ENCODE results near the gene TIMM23.

Gene TIMM23

DNA sequence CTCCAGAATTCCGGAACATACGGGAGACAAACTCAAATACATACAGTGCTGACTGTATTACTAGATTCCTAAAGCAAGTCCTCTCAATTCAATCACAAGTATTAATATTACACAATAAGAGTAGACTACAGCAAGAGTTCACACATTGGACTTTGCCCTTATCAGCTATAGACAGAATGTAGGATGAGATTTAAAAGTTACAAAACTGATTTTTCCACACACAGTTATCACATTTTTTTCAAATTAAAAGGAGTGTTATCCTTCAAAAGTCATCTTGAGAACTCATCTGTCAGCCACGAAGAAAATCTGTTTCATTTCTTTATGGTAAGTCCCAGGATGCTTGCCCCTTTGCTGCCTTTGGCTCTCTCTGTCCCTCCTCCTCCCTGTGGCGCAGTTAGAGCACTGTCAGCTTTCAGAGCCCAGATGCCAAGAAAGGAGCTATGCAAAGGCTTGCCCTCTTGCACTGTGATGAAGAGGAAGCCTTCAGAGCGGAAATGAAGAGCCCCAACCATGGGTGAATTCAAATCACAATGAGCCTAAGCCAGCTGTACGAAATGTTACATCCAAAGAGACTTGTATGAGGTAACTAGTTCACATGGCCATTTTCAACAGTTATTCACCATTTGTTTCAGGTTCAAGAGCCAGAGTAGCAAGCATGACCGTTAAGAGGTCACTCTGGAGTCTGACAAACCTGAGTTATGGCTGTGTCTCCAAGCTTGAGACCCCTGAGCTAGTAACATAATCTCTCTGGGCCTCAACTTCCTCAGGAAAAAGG lies 47.5 kb downstream of the TIMM23 start:
- TF ChIP-seq, protein P1, sequence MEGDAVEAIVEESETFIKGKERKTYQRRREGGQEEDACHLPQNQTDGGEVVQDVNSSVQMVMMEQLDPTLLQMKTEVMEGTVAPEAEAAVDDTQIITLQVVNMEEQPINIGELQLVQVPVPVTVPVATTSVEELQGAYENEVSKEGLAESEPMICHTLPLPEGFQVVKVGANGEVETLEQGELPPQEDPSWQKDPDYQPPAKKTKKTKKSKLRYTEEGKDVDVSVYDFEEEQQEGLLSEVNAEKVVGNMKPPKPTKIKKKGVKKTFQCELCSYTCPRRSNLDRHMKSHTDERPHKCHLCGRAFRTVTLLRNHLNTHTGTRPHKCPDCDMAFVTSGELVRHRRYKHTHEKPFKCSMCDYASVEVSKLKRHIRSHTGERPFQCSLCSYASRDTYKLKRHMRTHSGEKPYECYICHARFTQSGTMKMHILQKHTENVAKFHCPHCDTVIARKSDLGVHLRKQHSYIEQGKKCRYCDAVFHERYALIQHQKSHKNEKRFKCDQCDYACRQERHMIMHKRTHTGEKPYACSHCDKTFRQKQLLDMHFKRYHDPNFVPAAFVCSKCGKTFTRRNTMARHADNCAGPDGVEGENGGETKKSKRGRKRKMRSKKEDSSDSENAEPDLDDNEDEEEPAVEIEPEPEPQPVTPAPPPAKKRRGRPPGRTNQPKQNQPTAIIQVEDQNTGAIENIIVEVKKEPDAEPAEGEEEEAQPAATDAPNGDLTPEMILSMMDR (IDR thresholded peaks at IDR 0.05; ENCODE audit: control extremely low read depth, extremely low read depth, low read depth, missing control alignments): no peak
- CTCF ChIA-PET: interaction anchor here (0.7 to 9.5 kb wide), 5 partner anchors 8 to 784 kb away, joined by 3 to 88 read pairs (median 3); partner anchors contain the start of gene NCOA4
- POLR2A ChIA-PET: no interaction called here
- DNase-seq (ENCODE audit: extremely low spot score): no peak

DNA sequence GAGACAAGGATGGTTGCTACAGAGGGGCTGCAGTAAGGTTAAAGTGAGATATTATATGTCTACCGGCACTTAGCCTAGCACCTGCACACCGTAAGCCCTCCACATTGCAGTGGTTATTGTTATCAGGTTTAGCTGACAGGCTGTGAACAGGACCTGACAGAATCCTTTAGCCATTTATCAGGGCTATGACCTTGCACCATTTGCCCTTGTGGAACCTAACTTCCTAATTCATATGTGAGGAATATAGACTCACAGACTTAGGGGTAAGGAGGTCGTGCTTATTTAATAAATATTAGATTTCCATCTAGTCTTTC lies 48.0 kb downstream of the TIMM23 start:
- ChIA-PET CTCF (interaction anchor here (0.7 to 9.5 kb wide), 3 partner anchors 8 to 16 kb away, joined by 3 to 88 read pairs (median 56); partner anchors contain the start of gene NCOA4), POLR2A (no interaction called here)
- no peak for DNase-seq (ENCODE audit: extremely low spot score)
- TF ChIP-seq, protein P1 (IDR thresholded peaks at IDR 0.05; ENCODE audit: control extremely low read depth, extremely low read depth, low read depth, missing control alignments): no peak

DNA sequence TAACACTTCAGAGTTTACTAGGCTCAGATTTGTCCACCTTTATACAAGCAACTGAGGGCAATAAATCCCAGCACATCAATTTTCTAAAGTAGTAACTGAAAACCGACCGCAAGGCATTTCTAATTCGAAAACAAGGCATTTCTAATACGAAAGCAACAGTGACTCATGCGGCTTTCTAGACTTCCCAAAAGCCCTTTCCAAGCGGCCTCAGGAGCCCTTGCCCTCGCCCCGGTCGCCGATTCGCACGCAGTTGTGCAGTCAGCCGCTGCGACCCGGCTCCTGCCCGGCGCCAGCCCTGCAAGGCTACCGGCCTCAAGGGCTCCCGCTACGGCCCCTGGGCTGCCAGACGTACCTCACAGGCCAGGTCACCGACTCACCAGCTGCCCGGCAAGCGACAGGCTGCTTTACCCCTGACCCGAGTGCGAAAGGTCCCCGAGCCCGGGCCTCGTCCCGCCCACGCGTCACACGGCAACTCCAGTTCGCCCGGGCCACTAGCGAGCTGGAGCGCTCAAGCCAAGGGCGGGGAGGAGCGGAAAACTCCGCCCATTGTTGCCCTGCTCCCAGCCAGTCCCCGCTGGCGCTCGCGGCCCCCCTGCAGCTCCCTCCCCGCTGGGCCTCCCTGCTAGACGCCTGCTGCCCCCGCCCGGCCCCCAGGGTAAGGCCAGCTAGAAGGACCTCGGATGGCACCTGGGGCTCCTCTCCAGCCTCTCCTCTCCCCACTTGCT lies 50.9 kb downstream of the TIMM23 start:
- POLR2A ChIA-PET: no interaction called here
- peak; percentile 89 for DNase-seq (ENCODE audit: extremely low spot score)
- CTCF ChIA-PET: interaction anchor here (0.6 to 9.5 kb wide), 10 partner anchors 9 to 787 kb away, joined by 3 to 88 read pairs (median 4); no protein-coding TSS in a partner anchor
- TF ChIP-seq, protein P1 (IDR thresholded peaks at IDR 0.05; ENCODE audit: control extremely low read depth, extremely low read depth, low read depth, missing control alignments): peak; percentile 62

DNA sequence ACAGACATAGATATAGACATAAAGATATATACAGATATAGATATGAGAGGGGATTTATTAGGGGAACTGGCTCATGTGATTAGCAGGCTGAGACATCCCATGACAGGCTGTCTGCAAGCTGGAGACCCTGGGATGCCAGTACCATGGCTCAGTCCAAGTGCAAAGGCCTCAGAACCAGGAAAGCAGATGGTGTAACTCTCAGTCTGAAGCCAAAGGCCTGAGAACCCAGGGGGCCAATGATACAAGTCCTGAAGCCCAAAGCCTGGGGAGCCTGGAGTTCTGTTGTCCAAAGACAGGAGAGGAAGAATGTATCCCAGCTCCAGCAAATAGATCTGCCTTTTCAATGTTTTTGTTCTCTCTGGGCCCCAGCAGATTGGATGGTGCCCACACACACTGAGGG lies 52.7 kb downstream of the TIMM23 start:
- DNase-seq (ENCODE audit: extremely low spot score): no peak
- ChIA-PET POLR2A (no interaction called here), CTCF (interaction anchor here (1.6 kb wide), 1 partner anchor 775 kb away, joined by 4 read pairs; no protein-coding TSS in a partner anchor)
- TF ChIP-seq, protein P1 (IDR thresholded peaks at IDR 0.05; ENCODE audit: control extremely low read depth, extremely low read depth, low read depth, missing control alignments): no peak

DNA sequence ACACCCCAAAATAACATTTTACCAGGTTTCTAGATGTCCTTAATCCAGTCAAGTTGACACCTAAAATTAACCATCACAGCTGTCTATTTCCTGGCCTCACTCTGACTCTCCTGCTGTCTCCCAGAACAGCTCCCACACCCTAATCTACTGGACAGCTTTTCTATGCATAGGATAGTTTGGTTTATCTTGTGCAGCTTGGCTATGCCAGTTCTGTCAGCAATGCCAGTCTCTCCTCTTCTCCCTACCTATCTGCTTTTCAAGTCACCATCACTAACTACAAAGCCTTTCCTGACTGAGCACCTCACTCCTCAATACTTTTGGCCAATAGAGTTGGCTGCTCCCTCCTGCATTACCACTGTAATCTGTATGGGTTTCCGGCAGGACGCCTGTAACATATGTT lies 53.1 kb downstream of the TIMM23 start:
- no peak for DNase-seq (ENCODE audit: extremely low spot score)
- ChIA-PET POLR2A (no interaction called here), CTCF (interaction anchor here (1.1 to 4.9 kb wide), 2 partner anchors 7 to 561 kb away, joined by 3 to 56 read pairs; no protein-coding TSS in a partner anchor)
- TF ChIP-seq, protein P1 (IDR thresholded peaks at IDR 0.05; ENCODE audit: control extremely low read depth, extremely low read depth, low read depth, missing control alignments): no peak

DNA sequence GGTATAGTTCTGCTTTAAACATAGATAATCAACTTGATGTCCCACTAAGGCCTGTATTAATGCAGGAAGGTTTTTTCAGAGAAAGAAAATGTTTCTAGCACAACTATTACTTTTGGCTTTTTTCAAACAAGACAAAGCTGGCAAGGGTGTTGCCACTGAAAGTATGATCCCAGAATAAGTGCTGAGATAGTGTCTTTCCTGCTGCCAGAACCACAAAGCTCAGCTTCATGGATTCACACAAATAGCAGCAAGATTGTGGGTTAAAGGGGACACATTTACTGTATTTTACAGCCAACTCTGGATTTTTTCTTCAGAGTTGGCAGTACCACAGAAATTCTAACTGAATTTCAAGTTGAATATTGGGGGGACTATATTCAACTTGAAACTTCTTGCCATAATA lies 53.8 kb downstream of the TIMM23 start:
- TF ChIP-seq, protein P1 (IDR thresholded peaks at IDR 0.05; ENCODE audit: control extremely low read depth, extremely low read depth, low read depth, missing control alignments): no peak
- ChIA-PET POLR2A (no interaction called here), CTCF (interaction anchor here (1.1 to 4.9 kb wide), 2 partner anchors 8 to 562 kb away, joined by 3 to 56 read pairs; no protein-coding TSS in a partner anchor)
- no peak for DNase-seq (ENCODE audit: extremely low spot score)

Measured in GM10248 (cell line).